GM21619 (cell line): ENCODE measurements around the gene PANK1.
A peak's percentile ranks its signal among the peaks of the same experiment; 100 is the strongest.

Experiments used
- ATAC-seq: cut with Tn5 transposase; IDR thresholded peaks from one replicate; pipeline ENCODE4 v1.9.1; 2021; ENCODE audit not compliant: unreplicated experiment

PANK1 gene

GRCh38 chr10:89644967-89645741 is at the start of gene PANK1:
Gene PANK1 (minus strand): TSS chr10:89645242. CDS start chr10:89644891, 351 bp downstream.
- peak; percentile 40 for ATAC-seq

DNA sequence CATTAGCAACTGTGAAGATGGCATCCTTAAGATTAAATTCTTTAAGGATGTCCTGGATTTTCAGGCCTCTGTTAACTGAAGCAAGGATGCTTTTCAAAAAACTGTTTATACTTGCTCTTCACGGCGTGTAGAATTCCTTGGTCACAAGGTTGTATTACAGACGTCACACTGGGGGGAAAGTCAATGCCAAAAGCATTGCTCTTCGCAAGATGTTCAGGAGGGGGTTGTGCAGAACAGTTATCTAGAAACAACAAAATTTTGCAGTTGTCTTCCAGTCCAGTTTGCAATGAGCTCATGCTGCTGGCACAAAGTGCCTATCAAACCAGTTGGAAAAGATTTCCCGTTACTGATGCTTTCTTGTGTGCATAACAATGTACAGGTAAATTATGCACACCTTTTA is 48.1 kb upstream of the PANK1 start:
- ATAC-seq: no peak

DNA sequence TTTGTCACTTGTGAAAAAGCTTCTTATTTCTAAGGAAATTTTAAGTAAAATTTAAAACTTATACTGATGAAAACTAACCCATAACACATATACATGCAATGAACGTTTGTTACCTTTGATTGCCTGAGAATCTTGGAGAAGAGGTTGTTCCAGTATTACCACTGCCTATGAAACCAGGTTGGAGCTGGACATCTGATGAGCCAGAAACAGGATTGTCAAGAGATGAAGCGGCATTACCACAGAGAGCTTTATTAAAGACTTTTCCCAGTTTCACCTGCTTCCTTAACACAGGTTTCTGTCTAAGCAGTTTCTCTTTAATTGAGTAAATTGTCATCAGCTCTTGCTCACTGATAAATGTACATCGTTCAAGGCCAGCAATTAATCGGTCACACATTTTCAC is 47.4 kb upstream of the PANK1 start:
- ATAC-seq: no peak

DNA sequence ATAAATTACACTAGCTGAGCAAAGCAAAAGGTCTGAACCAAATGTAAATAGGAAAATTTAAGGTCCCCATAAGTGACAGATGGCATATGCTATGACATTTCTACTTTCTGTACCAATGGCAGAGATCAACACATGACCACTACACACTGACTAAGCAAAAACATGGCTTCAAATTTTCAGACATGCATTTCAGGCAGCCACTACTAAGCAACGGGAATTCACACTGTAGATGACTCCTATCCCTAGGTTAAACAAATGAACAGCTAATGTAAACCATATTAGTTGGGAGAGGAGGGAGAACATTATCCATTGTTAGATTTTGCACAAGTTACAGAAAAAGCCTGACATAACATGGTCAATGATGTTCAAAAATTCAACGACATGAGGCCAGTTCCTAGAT is 45.0 kb upstream of the PANK1 start:
- no peak for ATAC-seq

- no peak for ATAC-seq
Observed at GRCh38 chr10:89685936-89686335, 40.9 kb upstream of the PANK1 start.

GRCh38 chr10:89684604-89685003 is 39.6 kb upstream of the PANK1 start:
- ATAC-seq: no peak

- ATAC-seq: no peak
Observed at GRCh38 chr10:89683883-89684282, 38.8 kb upstream of the PANK1 start.

GRCh38 chr10:89679986-89680385 is 34.9 kb upstream of the PANK1 start:
- ATAC-seq: no peak

DNA sequence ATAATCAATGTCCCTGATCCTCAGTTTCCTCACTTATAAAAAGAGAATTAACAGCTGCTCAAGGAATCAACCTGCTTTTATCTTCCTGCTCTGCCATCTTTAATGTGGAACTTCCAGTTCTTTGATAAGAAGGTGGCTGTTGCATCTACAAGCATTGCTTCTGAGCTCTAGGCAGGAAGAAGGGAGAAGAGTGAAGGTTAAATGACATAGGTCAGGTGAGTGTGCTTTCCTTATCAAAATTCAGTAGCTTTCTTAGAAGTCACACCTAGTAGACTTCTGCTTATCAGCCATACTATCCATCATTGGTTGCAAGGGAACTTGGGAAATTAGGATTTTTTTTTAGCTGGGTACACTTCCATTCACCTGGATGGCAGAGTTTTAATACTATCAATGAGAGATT is 32.3 kb upstream of the PANK1 start:
- ATAC-seq: no peak

- ATAC-seq: no peak
Observed at GRCh38 chr10:89670926-89671325, 25.9 kb upstream of the PANK1 start.

DNA sequence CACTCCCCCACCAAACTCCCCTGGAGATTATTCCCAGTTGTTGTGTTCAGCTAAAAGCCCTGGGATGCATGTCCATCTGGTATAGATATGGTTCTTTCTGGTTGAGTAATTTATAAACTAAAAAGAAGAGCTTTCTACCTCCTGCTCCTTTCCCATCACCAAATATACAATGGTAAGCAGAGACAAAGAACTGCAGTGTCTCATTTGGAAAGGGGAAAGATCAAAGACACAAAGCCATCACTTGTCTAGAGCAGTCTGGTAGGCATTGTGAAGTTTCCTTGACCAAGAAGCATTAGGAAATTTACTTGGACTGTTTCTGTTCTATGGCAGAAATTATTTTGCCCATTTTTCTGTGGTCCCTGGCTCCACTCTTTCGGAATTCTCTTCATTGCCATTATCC is 24.9 kb upstream of the PANK1 start:
- no peak for ATAC-seq

GRCh38 chr10:89668386-89669071 is 23.5 kb upstream of the PANK1 start:
- ATAC-seq: no peak

DNA sequence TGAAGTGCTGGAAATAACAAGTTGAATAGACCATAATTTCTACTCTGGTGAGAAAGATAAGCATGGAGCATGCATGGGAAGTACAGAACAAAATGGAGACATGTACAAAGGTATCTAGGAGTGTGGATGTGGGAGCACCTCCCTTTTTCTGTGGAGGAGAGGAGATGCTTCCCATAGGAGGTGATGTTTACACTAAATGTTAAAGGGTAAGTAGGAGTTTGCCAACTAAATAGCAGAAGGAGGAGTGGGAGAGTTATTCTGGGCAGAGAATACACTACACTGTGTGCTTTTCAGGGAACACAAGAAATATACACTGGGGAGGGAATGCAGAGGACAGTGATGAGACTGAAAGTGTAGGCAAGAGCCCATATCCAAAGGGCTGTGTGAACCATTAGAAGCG is 21.1 kb upstream of the PANK1 start:
- ATAC-seq: no peak

- no peak for ATAC-seq
Observed at GRCh38 chr10:89665302-89665701, 20.3 kb upstream of the PANK1 start.

GRCh38 chr10:89664203-89664602 is 19.2 kb upstream of the PANK1 start:
- ATAC-seq: no peak

DNA sequence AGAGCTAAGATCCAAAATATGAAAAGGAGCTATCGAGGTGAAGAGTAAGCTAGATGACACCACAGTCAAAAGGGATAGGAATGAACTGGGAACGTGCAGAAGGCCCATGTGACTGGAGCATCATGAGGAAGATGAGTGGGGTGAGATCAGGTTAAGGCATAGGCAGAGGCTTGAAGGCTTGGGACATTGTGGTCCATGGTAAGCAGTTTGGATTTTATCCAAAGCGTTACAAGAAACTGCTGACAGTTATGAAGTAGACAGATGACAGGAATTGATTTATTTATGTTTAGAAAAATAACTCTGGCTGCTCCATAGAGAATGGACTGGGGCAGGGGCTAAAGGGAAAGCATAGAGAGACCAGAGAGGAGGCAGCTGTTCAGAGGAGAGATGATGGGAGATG is 18.1 kb upstream of the PANK1 start:
- ATAC-seq: no peak

GRCh38 chr10:89662596-89662995 is 17.6 kb upstream of the PANK1 start:
- no peak for ATAC-seq

DNA sequence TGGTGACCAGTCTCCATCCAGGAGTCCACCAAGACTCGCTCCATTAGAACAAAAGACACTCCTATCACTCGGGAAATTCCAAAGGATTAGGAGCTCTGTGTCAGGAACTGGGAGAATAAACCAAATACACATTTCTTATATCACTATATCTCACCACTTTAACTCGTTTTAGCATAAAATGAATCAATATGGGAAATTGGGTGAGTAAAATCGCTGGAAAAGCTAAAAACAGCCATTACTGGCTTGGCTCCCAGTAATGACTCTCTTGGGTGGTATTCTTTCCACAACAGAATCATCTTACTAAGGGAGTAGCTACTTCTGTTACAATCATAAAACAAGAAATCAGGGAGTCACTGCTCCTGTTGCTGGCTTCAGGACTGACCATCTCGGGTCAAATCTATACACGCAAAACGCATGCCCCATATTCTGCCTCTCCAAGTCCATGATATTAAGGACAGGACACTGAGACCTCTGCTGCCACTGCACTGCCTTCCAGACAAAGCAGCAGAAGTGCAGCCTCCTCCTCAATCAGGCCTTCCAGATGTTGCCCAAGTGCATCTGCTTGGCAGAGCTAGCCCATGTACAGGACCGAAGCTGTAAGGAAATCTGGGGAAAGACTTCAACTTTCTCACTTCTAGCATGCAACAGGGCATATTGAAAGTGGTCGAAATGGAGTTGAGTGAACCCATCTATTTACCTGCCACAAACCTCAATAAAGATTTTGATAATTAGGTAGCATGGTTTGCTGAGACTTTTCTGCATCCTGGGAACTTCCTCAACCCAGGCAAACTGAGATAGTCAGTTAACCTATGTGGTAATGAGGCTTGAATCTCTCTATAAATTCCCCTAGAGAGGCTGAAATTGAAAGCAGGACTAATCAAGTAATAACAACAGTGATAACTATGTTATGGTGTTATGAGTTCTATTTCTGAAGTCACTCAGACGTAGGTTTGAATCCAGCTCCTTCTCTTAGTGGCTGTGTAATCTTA is 14.4 kb upstream of the PANK1 start:
- no peak for ATAC-seq

DNA sequence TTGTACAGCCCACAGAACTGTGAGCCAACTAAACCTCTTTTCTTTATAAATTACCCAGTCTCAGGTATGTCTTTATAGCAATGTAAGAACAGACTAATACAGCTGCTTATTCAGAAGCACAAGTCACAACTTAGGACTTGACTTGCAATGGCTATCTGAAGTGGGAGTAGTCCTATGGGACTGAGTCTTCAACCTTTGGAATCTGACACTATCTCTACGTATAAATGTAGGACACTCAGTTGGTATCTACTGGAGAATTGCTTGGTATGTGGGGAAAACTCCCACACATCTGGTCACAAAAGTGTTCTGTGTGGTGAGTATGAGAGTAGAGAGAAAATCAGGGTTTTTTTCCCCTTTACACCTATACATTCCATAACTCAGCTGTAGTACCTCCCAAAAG is 12.3 kb upstream of the PANK1 start:
- ATAC-seq: no peak

GRCh38 chr10:89655722-89656121 is 10.7 kb upstream of the PANK1 start:
- no peak for ATAC-seq

DNA sequence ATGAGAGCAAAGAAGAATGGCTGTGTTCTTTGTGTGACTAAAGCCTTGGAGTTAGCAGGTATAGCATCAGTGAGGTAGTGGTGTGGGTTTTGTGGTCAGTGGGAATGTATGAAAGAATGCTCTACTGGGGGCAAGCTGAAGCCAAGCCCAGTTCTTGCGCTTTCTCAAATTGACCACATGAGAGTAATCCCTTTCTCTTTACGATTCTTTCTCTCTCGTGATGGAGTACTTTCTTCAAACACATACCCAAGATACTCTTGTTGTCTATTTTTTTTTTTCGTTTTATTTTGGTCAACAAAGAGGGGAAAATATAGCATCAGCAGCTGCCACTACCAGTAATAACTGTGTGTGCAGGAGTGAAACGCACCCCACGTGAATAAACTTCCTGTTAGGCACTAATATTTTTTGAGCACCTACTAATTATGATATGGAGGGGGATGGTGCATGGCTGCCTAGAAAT is 8.4 kb upstream of the PANK1 start:
- peak; percentile 75 for ATAC-seq
